Fibroblast of skin of back (primary cell): ENCODE results near the gene MAT1A.
"Not testable (repeated sequence)": the region's sequence is repeated elsewhere in the genome, so short reads cannot be mapped to it uniquely, and the experiment has no call there.

Source experiments
- DNase-seq: peaks from one replicate; pipeline ENCODE4 v3.0.0-alpha.2; 2013

The MAT1A gene

DNA sequence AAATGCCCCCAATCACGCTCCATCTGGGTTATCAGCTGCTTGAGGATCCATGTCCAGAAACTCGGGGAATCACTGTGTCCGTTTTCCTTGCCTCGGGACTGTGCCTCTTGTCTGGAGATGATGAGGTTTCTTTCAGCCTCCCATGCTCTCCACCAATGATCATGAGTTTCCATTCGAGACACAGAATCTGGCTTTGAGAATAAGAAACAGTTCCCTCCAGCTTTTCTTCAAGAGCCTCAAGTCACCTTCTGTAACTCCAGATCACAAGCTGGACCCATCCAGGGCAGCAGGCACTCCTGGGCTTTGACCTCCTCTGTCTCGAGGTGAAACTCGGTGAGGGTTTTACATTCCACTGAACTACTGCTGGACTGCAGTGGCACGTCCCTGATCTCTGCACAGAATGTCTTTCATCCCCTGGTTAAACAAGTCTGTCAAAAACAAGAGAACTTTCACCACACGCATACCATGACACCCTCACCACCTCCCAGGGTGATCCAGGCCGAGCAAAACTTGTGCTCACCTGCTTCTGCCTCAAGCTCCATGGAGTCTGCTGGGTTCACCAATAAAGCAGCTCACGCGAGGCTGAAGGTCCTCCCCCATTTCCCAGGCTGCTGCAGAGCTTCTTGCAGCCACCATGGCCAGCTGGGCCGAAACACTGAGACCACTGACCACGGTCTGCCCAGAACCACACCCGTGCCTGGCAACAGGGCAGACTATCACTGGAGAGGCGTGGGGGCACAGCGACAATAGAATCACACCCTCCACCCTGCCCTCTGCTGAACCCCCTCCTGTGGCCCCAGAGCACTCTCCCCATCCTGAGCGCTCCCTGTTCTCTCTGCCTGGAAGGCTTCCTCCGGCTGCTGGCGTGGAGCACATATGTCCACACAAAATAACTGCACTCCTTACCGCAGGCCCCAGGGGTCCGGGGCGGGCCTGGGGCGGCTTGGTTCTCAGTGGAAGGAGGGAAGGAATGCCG is 25.1 kb downstream of the MAT1A start:
- DNase-seq, result no peak

DNA sequence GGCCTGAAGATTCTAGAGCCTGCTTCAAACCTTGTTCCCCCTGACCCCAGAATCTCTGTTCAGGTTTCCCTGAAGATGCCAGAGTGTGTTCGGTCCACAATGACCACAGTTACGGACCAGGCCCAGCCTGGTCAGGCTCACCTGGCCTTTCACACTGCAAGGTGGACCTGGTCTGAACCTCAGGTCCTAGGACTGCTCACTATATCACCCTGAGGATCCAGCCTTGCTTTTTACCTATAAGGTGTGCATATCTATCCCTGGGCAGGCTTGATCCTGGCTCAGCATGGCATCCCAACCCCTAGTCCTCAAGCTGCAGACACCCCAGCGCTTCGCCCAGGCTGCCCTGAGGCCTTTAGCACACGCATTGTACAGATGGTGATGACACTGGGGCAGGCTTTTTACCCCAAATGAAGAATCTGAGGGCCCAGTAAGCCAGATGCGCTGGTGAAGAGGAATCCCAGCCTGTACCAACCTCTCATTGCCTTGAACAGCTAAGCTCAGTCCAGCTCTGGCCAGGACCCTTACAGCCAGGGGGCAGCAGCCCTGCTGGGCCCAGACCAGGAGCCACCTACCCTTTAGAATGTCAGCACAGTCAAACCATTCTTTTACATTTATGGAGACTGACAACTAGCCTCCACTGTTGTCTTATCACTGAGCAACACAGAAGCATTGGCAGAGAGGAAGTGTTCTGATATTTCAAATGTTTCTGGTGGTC is 28.0 kb downstream of the MAT1A start:
- DNase-seq, result no peak

DNA sequence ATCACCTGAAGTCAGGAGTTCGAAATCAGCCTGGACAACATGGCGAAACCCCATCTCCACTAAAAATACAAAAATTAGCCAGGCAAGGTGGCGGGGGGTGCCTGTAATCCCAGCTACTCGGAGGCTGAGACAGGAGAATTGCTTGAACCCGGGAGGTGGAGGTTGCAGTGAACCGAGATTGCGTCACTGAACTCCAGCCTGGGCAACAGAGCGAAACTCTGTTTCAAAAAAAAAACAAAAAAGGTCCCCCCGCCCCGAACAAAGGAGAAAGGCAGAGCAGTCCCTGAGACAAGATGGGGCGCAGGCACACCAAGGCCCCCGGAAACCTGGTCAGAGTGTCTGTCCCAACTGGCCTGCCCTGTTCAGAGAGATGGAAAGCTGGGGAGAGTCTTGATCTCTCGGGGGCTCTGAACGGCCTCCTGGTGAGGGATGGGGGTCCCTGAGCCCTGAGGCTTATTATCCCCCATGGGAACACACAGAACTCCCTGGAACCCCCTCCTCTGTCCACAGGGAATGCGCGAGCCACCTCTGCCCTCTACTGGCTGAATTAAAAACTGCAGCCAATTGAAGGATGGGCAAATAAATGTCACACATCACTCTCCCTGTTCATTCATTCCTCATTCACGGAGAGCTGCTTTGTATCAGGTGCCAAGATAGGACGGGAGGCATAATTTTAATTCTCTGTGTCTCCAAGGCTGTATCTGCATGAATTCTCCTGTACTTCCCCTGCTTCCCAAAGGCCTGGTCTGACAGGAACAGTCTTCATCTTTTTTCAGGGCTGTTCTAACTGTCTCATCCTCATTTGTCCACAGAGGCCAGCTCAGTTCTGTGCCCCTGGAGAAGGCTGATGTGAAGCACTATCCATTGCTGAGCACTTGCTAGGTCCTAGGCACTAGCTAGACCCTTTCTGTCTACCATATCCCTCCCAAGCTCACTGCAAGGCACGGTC is 28.9 kb downstream of the MAT1A start:
- DNase-seq, result peak; percentile 33

DNA sequence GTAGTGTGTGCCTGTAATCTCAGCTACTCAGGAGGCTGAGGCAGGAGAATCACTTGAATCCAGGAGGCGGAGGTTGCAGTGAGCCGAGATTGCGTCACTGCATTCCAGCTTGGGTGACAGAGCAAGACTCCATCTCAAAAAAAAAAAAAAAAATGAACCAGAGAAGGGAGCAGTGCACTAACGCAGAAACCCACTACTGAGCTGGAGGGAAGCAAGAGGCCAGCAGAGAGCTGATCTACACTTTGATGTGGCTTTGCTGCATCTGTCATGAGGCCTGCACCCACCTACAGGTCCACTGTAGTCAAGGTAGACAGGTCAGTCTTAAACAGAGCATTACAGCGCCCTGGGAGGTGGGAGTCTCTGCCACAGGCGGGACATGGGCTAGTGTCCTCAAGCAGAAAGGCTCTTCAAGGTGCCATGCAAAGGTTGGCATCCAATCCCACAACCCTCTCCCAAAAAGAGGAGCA is 30.0 kb downstream of the MAT1A start:
- DNase-seq, result peak; percentile 29

DNA sequence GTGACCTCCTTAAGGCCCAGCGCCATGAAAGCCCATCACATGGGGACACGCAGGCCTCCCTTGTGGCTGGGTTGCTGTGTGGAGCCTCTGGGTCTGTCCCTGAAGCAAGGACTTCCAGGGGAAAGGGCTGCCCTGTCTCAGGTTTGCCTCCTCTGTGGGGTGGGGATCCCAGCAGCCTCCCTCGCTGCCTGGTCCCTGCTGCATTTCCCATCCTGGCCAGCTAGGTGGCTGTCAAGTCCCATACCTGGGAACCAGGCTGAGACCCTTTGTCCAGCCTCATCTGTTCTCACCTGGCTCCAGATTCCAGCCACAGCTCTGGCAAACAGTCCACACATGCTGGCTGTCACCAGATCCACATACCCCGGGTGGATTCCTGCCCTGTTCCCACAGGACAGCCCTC is 32.7 kb downstream of the MAT1A start:
- not testable (repeated sequence) for DNase-seq

DNA sequence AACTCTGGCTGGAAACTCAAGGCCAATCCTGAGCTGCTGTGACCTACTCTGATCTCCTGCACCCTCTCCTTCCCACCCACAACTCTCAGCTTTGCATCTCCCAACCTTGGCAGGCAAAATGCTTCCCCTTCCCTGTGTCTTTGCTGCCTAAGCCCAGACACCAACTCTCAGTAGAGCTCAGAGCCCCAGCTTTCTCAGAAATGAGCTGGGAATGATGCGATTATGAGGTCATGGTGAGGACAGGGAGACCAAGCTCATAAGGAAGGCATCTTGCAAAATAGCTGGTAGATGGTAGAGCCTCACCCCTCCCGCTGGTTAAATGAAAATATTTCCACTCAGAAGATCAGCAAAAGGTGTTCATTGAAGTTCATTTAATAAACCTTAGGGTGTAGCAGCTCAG is 34.7 kb downstream of the MAT1A start:
- not testable (repeated sequence) for DNase-seq

DNA sequence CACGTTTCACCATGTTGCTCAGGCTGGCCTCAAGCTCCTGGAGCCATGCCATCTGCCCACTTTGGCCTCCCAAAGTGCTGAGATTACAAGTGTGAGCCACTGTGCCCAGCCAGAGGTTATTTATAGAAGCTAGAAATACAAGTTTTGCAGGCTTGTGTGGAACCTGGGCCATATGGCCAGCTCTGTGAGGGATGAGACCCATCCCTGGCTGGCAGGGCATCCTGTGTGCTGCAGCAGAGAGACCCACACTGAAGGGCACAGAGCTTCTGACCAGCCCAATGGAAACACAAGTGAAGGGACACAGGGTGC is 35.5 kb downstream of the MAT1A start:
- DNase-seq, result not testable (repeated sequence)

DNA sequence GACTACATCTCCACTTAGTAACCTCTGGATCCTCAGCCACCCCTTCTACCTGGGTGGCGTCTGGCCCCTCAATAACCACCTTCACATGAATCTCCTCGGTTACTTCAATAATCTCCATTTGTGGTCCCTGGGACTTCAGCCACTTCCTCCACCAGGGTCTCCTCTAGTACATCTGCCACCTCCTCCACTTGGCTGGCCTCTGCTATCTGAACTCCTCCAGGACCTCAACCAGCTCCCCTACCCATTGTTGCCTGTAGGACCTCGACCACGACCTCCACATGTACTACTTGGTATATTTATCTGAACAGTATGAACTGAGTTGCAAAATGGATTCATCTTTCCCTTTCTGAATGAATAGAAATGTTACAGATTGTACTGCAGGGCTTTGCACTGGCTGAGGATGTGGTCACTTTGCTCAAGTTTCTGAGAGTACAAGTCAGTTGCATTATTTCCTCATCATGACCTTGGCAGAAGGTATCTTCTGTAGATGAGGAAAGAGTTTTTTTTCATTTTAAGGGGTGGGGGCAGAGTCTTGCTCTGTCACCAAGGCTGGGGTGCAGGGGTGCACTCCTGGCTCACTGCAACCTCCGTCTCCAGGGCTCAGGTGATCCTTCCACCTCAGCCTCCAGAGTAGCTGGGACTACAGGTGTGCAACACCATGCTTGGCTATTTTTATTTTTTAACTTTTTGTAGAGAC is 36.0 kb downstream of the MAT1A start:
- DNase-seq, result no peak

DNA sequence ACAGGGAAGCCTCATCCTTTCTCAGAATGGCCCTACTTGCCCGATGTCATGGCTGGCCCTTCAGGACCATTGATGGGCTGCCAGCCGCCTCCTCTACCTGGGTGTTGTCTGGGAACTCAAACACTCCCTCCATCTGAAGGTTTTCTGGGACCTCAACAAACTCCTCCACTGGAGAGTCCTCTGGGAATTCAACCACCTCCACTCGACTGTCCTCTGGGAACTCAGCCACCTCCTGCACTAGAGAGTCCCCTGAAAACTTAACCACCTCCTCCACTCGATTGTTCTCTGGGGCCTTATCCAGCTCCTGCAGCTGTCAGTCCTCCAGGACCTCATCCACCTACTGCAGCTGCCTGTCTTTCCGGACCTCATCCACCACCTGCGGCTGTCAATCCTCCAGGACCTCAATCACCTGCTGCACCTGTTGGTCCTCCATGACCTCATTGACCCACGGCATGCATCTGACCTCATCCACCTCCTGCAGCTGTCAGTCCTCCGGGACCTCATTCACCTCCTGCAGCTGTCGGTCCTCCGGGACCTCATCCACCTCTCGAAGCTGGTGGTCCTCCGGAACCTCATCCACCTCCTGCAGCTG is 37.1 kb downstream of the MAT1A start:
- DNase-seq, result no peak

DNA sequence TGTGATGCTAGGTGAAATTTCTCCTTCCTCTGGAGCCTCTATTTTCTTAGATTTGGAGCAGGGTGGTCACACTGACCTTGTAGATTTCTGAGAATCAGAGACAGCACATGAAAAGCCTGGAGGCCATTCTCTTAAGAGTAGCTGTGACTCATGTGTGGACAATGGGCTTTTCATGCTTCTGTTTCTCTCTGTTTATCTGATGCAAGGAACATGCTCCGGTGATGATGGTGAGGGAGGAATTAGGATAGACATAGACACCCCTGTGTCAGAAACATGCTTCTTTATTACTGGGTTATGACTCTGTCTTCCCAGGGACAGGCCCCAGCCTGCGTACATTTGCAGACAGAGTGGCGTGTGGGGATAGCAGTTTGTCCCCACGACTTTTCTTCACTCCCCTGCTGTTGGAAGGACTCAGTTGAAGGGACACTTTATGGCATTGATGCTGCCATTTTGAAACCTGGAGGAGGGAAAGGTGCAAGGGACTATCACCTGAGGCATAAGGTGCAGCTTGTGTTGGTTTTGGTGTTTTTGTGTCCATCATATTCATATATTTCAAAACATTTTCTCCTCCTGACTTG is 37.7 kb downstream of the MAT1A start:
- DNase-seq, result not testable (repeated sequence)

DNA sequence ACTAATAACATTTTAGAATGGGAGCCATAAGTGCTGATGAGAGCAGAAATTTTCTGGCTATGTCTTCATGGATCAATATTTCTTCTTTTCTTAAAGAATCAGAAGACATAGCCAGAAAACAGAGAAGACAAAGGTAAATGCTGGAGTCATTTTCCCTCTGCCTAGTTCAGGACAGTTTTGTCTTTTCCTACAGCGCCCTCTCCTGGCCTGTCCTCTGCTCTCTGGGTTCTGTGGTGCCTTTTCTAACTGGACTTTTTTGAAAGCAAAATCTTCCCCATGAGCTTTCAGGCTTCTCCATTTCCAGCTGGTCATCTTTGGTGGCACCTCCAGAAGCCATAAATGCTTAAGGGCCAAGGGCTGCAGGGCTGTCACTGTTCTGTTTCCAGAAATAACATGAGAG is 39.1 kb downstream of the MAT1A start:
- not testable (repeated sequence) for DNase-seq

DNA sequence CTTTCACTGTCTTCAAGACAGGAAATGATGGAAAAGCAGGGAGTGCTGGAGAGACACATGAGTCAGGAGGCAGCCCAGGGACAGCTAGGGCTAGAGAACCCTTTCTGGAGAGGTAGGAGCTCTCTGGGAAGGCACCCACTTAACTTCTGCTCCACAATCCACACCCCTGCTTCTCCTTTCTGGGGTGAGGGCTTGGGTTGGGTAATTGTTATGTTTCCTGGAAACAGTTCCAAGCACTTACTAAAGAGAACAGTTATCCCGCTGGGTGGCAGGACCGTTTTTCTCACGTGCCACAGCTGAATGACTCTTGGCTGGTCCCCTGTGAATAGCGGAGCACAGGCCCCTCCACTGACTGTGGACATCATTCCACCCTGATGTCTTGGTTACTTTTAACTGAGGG is 39.6 kb downstream of the MAT1A start:
- DNase-seq, result not testable (repeated sequence)

DNA sequence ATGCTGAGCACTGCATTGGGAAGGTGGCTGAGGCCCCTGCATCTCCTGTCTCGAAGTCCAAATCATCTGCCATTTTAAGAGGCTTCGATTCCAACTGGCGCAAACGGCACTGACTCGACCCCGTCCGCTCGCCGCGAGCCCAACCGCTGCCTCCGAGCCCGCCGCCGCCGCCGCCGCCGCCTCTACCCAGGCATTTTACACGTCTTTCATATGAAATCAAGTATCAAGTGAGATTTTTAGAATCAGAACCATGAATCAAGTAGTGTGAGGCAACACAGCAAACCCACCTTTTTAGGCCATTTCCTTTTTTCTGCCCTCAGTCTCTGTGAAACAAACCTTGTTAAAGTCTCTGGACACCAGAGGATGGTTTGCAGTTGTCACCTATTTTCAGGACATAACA is 41.8 kb downstream of the MAT1A start:
- DNase-seq, result not testable (repeated sequence)

DNA sequence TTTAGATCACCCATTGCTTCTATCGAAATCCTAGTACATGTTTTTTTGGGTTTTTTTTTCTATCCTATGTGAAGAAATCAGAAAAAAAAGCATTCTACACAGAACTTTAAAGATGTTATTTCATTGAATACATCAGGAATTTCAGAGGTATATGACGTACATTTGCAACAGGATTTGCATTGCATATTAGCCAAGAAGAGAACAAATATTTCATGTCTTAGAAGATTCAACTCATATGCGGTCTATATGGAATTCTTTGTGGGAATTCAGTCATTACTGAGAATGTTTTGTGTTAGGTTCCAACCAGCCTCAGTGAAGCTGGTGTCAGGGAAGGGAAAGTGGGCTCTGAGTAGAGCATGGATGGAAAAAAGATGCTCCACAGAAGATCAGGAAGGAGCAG is 45.1 kb downstream of the MAT1A start:
- peak; percentile 53 for DNase-seq

DNA sequence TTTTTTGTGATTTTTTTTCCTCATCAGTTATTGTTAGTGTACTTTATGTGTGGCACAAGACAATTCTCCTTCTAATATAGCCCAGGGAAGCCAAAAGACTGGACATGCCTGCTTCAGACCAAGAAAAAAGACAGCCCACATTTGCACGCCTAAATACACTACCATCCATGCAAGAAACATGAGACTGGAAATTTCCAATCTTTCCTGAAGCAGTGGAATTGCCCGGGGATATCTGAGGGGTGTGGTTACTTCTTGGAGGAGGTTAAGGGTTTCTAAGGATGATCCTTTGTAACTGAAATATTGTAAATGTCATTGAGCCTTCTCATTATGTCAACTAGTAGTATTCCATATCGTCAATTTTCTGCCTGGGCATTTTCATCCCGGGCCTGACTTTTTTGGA is 47.1 kb downstream of the MAT1A start:
- not testable (repeated sequence) for DNase-seq

DNA sequence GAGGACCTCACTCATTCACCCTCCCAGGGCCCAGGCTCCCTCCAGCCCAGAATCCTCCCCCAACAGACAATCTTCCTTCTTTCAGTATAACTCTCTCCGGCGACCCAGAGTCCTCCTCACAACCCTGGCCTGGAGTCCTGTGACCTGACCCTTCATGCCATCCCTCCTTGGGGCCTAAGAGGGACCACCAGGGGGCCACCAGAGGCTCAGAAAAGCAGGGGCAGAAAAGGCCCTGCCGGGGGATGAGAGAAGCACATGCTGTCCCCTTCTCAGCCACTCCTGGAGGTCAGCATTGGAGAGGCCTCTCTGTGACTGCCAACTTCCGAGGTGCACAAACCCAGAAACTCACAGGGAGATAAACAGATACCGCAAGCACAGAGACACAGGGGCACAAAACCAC is 53.0 kb downstream of the MAT1A start:
- DNase-seq, result not testable (repeated sequence)

DNA sequence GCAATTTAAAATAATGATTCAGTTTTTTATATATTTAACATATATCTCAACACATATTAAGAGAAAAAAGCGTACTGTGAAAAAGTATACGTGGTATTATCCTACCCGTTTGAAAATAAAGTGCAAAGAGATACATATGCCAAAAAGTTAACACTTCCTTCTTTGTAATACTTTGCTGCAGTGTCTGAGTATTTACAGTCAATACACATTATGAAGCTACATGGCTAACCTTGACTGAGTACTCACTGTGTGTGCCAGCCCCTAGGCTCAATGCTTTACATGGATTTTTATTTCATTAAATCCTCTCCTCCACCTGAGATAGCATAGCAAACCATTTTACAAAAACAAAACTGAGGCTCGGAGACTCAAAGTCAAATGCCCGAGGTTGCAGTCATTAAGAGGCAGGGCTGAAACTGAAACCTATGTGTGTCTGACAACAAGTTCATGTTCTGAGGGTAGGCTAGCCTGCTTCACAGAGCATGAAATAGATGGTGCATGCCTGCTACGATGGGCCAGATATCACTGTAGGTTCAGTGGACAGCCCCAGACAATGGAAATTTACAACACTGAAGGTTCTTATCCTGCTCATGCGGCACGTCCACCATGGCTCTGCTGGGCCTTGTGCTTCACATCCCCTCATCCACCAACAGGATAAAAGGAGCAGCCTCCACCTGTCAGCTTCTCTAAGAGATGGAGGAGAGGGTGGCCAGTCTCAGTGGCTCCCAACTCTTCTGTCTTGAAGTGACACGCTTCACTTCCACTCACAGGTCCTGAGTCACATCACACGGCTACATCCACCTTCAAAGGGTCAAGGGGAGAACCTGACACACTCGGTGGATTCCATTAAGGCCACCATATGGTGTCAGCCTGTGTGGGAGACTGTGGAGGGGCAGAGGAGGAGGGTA is 54.9 kb downstream of the MAT1A start:
- DNase-seq, result not testable (repeated sequence)

DNA sequence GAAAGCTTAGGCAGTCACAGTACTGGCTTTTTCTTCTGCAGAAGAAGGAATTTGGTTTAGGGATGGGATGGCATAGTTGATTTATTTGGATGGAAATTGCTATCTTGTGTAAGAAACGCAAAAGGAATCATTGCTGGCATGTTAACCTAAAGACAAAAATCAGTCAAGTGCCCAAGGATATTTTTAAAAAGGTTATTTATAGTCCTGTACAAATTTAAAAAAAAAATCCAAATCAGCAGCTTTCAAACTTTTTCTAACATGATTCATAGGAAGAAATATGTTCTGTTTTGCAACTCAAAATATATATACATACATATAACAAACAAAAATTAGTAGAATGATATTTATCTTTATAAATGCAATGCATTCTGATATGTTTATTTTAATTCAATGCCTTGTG is 55.6 kb downstream of the MAT1A start:
- DNase-seq, result not testable (repeated sequence)

DNA sequence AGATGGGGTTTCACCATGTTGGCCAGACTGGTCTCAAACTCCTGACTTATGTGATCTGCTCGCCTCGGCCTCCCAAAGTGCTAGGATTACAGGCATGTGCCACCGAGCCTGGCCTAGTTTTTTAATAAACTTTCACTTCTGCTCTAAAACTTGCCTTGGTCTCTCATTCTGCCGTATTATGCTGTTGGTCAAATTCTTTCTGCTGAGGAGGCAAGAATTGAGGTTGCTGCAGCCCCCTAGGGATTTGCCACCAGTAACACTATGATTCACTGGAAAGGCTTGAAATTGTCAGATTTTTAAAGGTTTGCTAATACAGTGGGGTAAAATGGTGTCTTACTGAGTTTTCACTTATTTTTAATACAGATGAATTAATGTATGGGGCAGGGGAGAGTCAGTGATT is 62.7 kb downstream of the MAT1A start:
- peak; percentile 73 for DNase-seq

DNA sequence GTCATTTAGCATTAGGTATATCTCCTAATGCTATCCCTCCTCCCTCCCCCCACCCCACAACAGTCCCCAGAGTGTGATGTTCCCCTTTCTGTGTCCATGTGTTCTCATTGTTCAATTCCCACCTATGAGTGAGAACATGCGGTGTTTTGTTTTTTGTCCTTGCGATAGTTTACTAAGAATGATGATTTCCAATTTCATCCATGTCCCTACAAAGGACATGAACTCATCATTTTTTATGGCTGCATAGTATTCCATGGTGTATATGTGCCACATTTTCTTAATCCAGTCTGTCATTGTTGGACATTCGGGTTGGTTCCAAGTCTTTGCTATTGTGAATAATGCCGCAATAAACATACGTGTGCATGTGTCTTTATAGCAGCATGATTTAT is 66.4 kb downstream of the MAT1A start:
- not testable (repeated sequence) for DNase-seq
